Hippocampal formation (tissue), 2 donors: ENCODE results near the gene CALM3.
A peak's percentile ranks its signal among the peaks of the same experiment; 100 is the strongest.

Experiments
- DNase-seq, 2 donors: peaks; one replicate each; lab custom pipeline; 2025; lab: John Stamatoyannopoulos, UW

CALM3 gene

DNA sequence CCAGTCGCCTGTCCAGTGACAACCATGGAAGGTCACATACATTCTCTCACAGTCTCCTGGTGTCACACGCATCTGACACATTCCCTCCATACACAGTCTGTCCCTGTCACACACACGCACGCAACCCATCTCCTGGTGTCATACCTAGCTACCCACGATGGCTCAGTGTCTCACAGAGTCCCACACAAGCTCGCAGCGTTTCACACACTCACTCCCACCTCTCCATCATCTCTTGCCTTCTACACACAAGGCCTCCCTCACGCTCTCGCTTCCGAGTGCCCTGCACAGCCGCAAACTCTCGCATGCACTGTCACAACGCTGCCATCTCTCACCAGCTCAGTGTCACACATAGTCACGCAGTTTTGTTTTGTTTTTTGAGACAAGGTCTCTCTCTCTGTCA lies 36.1 kb downstream of the CALM3 start:
- DNase-seq = peak in 1 of 2 donors; percentile 23

DNA sequence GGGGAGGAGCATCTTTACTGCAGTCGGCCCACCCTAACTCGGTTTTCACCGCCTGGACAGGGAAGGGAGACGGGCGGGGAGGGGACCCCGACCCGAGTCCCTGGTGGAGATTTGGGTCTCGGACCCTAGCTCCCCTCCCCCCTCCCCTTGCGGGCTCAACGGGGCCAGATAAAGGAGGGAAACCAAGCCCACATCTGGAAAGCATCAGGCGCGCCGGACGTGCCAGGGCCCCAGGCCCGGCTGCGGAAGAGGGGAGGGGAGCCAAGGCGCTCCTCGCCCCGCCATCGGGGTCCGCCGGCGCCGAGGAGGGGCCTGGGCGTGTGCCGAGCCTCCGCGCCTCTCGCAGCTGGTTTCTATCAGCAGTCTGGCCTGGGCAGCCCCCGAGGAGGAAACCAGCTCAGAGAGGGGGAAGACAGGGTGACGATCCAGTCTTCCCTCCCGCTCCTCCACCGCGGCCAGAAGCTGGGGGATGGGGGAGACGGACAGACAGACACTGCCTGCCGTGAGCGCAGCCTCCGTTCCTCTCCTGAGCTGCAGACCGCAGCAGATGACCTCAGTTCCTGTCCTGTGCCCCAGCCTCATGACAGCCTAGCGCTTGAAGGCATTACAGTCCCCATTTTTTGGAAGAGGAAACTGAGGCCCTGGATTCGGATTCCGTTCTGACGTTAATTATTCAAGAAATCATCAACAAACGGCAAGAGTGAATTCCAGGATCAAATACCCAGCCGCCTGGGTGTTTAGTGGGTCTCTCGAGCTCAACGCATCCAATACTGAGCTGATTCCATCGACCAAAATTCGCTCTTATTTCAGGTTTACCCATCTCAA lies 38.4 kb downstream of the CALM3 start:
- no peak for DNase-seq

DNA sequence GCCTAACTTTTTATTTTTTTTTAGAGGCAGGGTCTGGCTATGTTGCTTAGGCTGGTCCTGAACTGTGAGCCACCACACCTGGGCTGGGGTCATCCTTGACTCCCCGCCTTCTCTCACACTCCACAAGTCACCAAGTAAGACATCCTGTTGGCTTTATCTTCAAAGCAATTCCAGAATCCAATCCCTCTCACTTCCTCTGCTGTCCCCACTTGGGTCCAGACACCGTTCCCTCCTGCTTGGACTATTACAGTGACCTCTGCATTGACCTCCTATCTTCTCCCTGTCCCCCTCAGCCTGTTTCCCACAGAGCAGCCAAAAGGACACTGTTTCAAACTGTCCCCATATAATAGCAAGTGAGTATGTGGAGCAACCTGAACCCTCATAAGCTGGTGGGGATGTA lies 39.5 kb downstream of the CALM3 start:
- DNase-seq = no peak

DNA sequence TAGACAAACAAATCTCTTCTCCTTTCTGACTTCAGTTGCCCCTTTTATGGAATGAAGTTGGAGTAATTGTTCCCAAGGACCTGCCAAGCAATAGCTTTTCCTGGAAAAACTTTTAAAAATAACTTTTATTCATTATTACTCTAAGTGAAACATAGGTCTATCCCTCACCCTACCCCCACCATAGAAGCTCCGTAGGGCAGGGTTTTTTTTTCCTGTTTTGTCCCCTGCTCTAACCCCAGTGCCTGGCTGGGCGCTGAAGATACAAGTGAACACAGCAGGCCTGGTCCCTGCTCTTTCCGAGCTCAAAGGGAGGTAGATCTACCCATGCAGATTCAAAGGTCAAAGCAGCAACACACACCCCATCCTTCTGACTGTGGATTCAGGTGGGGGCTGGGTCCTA lies 43.6 kb downstream of the CALM3 start:
- no peak for DNase-seq

DNA sequence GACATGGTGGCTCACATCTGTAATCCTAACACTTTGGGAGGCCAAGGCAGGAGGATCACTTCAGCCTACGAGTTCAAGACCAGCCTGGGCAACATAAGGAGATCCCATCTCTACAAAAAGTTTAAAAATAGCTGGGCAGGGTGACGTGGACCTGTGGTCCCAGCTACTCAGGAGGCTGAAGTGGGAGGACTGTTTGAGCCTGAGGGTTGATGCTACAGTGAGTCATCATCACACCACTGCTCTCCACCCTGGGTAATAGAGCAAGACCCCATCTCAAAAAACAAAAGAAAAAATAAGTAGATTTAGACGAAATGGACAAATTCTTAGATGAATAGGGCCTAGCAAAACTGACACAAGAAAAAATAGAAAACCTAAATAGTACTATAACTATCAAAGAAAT lies 45.3 kb downstream of the CALM3 start:
- DNase-seq = no peak

DNA sequence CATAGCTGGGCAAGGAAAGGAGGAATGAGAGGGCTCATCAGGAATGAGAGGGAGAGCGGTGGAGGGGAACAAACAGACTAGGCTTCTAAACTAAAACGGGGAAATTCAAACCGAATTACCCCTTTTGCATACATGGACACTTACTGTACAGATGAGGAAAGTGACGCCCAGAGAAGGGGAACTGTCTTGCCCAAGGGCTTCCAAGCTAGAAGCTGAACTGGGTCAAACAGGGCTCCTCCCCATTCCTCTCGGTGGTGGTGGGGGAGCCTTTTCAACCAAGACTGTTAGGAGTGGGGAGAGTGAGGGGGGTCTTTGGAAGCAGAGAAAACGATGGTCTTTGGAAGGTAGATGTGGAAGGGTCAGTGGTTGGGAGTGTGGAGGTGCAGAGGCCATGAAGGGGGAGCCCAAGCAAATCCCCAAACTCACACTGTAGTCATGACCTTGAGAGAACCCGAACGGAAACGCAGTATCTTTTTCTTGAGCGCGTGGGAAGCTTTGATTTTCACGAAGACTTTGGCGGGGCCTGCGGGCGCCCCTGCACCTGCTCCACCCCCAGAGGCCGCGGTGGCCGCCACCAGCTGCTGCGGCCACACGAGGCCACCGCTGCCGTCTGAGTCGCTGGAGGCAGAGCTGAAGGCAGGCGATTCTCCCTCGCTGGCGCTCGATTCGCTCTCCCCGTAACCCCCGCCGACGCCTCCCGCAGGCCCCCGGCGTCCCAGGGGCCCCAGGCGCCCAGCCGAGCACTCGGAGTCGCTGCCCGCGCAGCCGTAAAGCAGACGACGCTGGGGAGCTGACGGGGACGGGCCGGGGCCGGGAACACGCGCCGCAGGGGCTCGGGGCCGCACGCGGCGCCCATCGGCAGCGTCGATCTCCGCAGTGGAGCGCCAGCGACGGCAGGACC lies 47.2 kb downstream of the CALM3 start:
- DNase-seq = no peak

DNA sequence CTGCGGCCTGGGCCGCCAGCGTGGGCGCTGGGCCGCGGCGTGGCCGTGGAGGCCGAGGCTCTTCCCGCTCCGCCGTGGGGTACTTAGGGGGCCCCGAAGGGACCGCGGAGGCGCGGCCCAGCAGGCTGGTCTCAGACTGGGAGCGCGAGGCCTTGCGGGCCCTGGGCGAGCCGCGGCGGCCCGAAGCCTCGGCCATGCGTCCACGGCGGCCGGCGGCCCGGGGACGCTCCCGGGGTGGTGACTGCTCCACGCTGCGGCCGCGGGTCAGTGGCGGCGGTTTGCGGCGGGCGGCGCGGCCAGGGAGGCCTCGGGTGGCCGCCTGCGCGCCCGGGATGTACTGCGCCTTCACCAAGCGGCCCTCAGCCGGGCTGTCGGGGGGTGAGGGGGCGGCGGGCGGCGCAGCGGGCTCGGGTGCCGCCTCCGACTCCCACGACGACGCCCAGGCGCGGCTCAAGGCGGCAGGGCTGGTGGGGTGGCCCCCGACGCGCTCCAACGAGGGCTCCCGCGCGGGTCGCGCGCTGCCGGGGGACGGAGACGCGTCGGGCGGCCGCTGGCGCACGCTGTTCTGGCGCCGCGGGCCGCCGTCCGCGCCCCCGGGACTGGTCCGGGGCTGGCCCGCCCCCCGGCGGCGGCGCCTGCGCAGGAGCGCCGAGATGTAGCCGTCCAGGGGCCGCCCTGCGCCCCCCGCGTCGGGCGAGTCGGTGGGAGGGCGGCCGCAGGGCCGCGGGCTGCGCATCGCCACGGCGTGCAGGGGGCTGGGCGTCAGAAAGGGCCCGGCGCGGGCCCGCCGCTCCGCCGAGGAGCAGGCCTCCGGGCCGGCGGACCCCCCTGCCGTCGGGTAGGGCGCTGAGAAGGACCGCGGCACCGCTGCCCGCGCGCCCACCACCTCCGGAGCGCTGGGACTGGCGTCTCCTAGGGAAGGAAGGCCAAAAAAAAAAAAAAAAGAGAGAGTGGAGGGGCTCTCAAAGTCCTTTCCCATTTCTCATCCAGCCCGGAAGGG lies 48.1 kb downstream of the CALM3 start:
- no peak for DNase-seq

DNA sequence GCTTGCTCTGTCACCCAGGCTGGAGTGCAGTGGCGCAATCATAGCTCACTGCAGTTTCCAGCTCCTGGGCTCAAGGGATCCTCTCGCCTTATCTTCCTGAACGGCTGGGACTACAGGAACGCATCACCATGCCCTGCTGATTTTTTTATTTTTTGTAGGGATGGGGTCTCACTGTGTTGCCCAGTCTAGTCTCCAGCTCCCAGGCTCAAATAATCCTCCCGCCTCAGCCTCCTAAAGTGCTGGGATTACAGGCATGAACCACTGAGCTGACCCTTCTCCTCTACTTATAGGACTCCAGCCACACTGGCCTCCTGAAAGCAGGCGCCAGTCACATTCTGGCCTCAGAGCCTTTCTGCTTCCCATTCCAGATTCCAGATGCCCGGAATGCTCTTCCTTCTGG lies 49.3 kb downstream of the CALM3 start:
- no peak for DNase-seq

DNA sequence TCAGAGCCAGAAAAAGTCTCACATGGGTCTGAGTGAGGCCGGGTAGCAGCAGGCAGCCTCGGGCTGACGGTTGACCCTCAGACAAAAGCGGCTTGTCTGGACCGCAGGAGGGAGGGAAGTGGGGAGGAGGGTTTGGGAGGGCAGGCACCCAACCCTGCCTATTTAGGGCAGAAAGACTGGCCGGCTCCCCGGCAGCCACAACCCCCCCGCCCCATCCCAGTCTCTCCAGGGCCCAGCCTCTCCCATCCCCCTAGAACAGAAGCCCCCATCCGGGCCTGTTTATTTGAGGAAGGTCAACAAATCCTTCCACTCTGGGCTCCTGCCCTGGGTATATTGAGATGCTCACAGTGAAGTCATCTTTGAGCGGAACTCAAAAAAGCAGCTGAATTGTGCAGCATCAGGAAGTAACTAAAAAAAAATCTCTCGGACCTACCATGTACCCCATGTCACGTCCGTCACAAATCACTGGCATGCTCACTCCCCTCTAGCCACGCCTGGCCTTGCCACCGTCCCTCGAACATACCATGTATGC lies 53.6 kb downstream of the CALM3 start:
- DNase-seq = peak; percentile 70 to 82

DNA sequence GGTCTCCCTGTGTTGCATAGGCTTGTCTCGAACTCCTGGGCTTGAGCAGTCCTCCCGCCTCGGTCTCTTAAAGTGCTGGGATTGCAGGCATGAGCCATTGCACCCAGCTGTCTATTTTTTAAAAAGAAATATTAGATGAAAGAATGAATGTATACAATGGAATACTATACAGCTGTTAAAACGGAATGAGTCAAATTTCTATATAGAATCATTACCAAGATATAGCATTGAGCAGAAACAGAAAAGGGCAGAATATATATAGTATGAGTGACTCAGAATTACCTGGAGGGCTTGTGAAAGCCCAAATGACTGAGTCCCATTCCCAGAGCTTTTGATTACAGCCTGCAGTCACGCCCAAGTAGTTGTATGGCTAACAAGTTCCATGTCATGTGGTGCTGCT lies 55.4 kb downstream of the CALM3 start:
- no peak for DNase-seq

DNA sequence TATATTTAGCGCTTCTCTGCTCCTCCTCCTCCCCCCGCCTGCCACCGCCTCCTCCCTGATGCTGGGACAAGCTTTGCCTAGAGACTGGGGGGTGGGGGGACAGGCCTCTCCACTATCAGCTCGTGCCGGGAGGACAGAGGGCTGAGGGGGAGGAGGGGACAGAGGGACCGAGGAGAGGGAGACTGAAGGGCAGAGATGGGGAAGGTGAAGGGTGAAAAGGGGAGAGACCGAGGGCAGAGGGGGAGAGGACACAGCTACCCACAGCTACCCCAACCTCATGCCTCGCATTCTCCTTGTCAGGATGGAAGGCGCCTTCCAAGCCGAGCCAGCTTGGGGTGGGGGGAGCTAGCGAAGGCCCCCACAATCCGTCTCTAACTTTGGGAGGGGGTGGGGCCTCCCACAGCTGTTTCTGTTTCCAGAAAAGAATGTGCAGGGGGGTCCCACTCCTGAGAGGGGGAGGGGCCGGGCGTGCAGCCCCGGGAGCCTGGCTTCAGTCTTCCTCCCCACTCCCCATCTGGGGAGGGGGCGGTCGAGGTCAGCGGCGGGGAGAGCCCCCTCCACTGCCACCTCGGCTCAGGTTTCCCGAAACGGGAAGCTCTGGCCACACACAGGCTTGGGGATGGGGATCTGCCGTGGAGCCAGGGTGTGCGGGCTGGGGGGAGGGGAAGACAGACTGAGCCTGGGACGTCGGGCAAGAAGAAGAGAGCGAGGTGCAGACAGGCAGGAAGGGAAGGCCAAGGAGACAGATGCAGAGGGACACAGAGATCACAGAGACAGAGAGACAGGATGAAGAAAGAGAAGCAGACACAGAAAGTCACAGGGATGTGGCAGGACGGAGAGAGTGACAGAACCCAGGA lies 58.2 kb downstream of the CALM3 start:
- DNase-seq = peak; percentile 31 to 53

DNA sequence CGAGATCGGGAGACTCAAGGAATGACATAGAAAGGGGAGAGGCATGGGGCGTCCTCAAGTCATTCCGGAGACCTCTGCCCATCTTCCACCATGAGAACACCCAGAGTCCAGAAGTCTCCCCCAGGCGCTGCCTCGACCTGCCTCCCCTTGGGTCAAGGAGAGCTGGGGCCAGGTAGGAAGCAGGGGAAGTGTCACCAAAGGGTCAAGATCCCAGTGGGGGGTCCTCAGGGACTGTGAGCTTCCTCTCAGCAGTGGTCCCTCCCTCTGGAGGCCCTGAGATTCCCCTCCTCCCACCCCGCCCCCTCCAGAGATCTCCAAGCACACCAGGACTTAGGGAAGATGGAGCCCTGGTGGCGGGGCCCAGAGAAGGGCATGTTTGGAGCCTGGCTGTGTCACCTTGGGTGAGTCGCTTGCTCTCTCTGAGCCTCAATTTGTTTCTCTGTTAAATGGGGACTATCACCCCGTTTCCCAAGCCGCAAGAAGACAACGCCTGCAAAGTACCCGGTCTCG lies 58.9 kb downstream of the CALM3 start:
- DNase-seq = peak in 1 of 2 donors; percentile 36
